ENCODE measurements around the gene FBXW8.
"Not testable (repeated sequence)": the region's sequence is repeated elsewhere in the genome, so short reads cannot be mapped to it uniquely, and the experiment has no call there.

- TF ChIP-seq CTCF, POLR2A (IDR thresholded peaks at IDR 0.05): not testable (repeated sequence)
These were observed 146.9 kb downstream of the FBXW8 start for GRCh38 chr12:117057626-117058025.

Data from esophagus squamous epithelium (tissue), 4 donors.